ENCODE measurements around the gene WSB1. TPM values are rescaled to one million over a fixed set of nuclear protein-coding genes. Genes with fewer than 3 reads are reported as not detected.

WSB1 gene
- total and polyA plus RNA-seq, 2 of the 8 experiments (the other 6 are each of a cell fraction or from before 2014, with no cell fraction given) = 113 to 140 TPM

DNA sequence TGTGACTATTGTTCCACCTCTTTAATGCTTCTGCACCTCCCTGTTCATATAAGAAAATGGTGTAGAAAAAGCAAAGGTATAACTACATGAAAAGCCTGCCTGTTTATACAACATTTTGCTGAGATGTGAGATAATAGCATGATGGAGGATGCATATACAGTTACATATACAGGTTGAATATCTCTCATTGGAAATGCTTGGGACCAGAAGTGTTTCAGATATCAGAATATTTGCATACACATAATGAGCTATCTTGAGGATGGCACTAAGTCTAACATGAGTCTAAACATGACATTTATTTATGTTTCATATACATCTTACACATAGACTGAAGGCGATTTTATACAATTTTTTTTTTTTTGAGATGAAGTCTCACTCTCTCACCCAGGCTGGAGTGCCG, 5.7 kb upstream of the WSB1 start:
- ChIA-PET POLR2A (ENCODE audit: partially characterized antibody) (no interaction called here), CTCF (ENCODE audit: partially characterized antibody) (interaction anchor here (0.7 kb wide), 1 partner anchor 93 kb away, joined by 3 read pairs; no protein-coding TSS in a partner anchor)
- Histone ChIP-seq H3K4me3 (ENCODE audit: extremely low read depth in 1 of 4, insufficient read depth in 2 of 4, low read depth in 3 of 4, low read length in 4 of 4) (no peak overlapping the region), H3K18ac (ENCODE audit: extremely low read depth, low read length) (no peak overlapping the region), H2BK5ac (ENCODE audit: low read depth, low read length) (no peak overlapping the region), H4K8ac (ENCODE audit: extremely low read depth, insufficient read depth, low read length) (no peak overlapping the region), H4K20me1 (replicated peaks in 1 of 2; ENCODE audit: control insufficient read depth in 1 of 2, insufficient read depth in 2 of 2, low read length in 2 of 2) (no peaks in the 10 kb centered on the region), H3K27ac (ENCODE audit: low read depth, low read length) (no peak overlapping the region), H3K23me2 (ENCODE audit: low read depth, low read length) (no peaks in the 10 kb centered on the region), H3K4ac (replicated peaks; ENCODE audit: insufficient read length, low read depth, low read length) (no peak overlapping the region), H3K4me2 (ENCODE audit: insufficient read depth in 1 of 2, low read depth in 2 of 2, low read length in 2 of 2) (no peak overlapping the region), H3K9ac (replicated peaks in 1 of 4; ENCODE audit: extremely low read depth in 1 of 4, low read depth in 3 of 4, low read length in 3 of 4) (no peak overlapping the region), H3K36me3 (ENCODE audit: control insufficient read depth in 2 of 4, insufficient read depth in 4 of 4, low read length in 3 of 4) (no peaks in the 10 kb centered on the region), H4K91ac (replicated peaks; ENCODE audit: insufficient read length, low read length) (no peak overlapping the region), H2BK12ac (ENCODE audit: low read depth, low read length) (no peak overlapping the region), H3K23ac (ENCODE audit: insufficient read length) (no peak overlapping the region), H3K79me2 (ENCODE audit: control insufficient read depth in 1 of 2, insufficient read depth in 2 of 2, low read length in 2 of 2) (no peaks in the 10 kb centered on the region), H3K14ac (ENCODE audit: insufficient read length) (no peak overlapping the region), H2AFZ (ENCODE audit: low read length) (no peak overlapping the region), H2AK5ac (ENCODE audit: low read depth, low read length) (no peak overlapping the region), H2BK20ac (ENCODE audit: low read length) (no peak overlapping the region), H2BK15ac (ENCODE audit: low read length) (no peak overlapping the region), H3K27me3 (replicated peaks in 1 of 4; ENCODE audit: control insufficient read depth in 3 of 4, extremely low read depth in 1 of 4, insufficient read depth in 3 of 4, low read length in 3 of 4) (no peaks in the 10 kb centered on the region), H4K5ac (ENCODE audit: insufficient read length, low read depth, low read length) (no peak overlapping the region), H3K56ac (replicated peaks; ENCODE audit: insufficient read length, low read depth, low read length) (no peak overlapping the region), H2BK120ac (replicated peaks; ENCODE audit: low read depth, low read length) (no peak overlapping the region), H3K4me1 (replicated peaks in 1 of 4; ENCODE audit: control insufficient read depth in 3 of 4, insufficient read depth in 4 of 4, low read length in 3 of 4) (0 out of 7 replicates have a peak, but pooled peaks cover 0 to under 1% (median 0%) of the 10 kb centered on the region in 4 experiments), H3K79me1 (ENCODE audit: low read depth, low read length) (no peaks in the 10 kb centered on the region), H3K9me3 (ENCODE audit: insufficient read depth in 2 of 2, low read depth in 1 of 2, low read length in 1 of 2) (no peaks in the 10 kb centered on the region)
- FAIRE-seq (no peak), DNase-seq (ENCODE audit: low read depth in 1 of 2, low spot score in 2 of 2) (no peak)
- TF ChIP-seq CREB1 (IDR thresholded peaks at IDR 0.05) (no peak), CTBP2 (IDR thresholded peaks at IDR 0.05; ENCODE audit: borderline replicate concordance, insufficient read depth, insufficient read length, low read length) (no peak), POU5F1 (IDR thresholded peaks at IDR 0.05; ENCODE audit: low read depth, low read length) (no peak), GABPA (IDR thresholded peaks at IDR 0.05; ENCODE audit: borderline replicate concordance, insufficient read depth, low read length) (no peak), GTF2F1 (IDR thresholded peaks at IDR 0.05; ENCODE audit: borderline replicate concordance, low read depth, low read length) (no peak), RBBP5 (IDR thresholded peaks at IDR 0.05; ENCODE audit: borderline replicate concordance, low read depth, low read length) (no peak), MAX (IDR thresholded peaks at IDR 0.05) (no peak), ZNF274 (IDR thresholded peaks at IDR 0.05; ENCODE audit: borderline replicate concordance, extremely low read depth, low read length) (no peak), CBX8 (IDR thresholded peaks at IDR 0.05; ENCODE audit: borderline replicate concordance, low read depth, low read length) (no peak)
- TF ChIP-seq, protein P1, sequence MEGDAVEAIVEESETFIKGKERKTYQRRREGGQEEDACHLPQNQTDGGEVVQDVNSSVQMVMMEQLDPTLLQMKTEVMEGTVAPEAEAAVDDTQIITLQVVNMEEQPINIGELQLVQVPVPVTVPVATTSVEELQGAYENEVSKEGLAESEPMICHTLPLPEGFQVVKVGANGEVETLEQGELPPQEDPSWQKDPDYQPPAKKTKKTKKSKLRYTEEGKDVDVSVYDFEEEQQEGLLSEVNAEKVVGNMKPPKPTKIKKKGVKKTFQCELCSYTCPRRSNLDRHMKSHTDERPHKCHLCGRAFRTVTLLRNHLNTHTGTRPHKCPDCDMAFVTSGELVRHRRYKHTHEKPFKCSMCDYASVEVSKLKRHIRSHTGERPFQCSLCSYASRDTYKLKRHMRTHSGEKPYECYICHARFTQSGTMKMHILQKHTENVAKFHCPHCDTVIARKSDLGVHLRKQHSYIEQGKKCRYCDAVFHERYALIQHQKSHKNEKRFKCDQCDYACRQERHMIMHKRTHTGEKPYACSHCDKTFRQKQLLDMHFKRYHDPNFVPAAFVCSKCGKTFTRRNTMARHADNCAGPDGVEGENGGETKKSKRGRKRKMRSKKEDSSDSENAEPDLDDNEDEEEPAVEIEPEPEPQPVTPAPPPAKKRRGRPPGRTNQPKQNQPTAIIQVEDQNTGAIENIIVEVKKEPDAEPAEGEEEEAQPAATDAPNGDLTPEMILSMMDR (IDR thresholded peaks at IDR 0.05; ENCODE audit: control extremely low read depth in 1 of 3, insufficient read depth in 1 of 3, low read depth in 1 of 3, low read length in 3 of 3) = no peak
- WGBS, 2 experiments (ENCODE audit: extremely low coverage in 1 of 2, insufficient coverage in 1 of 2, insufficient read length in 1 of 2, insufficient replicate concordance in 2 of 2, low coverage in 1 of 2, low lambda C conversion rate in 2 of 2, missing lambda C conversion rate in 1 of 2) = 88% methylated on average over 2 of the region's 2 CpGs; no CpG with 5 or more reads in 1 of the 2 experiments

Measured in H1 (cell line).